Body of pancreas (tissue), 4 donors: ENCODE measurements around the gene MAP7D1. TPM values are rescaled to one million over a fixed set of nuclear protein-coding genes. Genes with fewer than 3 reads are reported as not detected.

ENCODE experiments used
- ATAC-seq: fragments of 150-250 bp; one replicate; pipeline ENCODE4 v1.9.1; 2016
- DNase-seq, 4 donors: peaks; one replicate each; pipeline ENCODE4 v3.0.0-alpha.2; 2019
- H3K27ac ChIP-seq, 4 donors: fragments of 200-600 bp; sonication (generic); 1 replicate in 3 of 4; 2 replicates in 1 of 4; pipeline versions ENCODE4 v1.5.1 to v1.6.1; 2016 to 2019; ENCODE audit warnings: mild to moderate bottlenecking in 1 of 4, mixed read lengths in 1 of 4, moderate library complexity in 1 of 4
- H3K27me3 ChIP-seq, 2 donors: fragments of 200-600 bp; sonication (generic); one replicate each; pipeline ENCODE4 v1.6.0; 2016; ENCODE audit warnings: mild to moderate bottlenecking in 1 of 2
- H3K36me3 ChIP-seq, 2 donors: fragments of 200-600 bp; sonication (generic); replicated peaks in 1 of 2; 2 replicates each; pipeline ENCODE4 v1.5.1; 2016; ENCODE audit warnings: low read depth in 2 of 2; ENCODE audit not compliant: insufficient read depth in 1 of 2
- H3K4me1 ChIP-seq: fragments of 200-600 bp; sonication (generic); one replicate; pipeline ENCODE4 v1.6.0; 2016
- H3K4me3 ChIP-seq, 2 donors: fragments of 200-600 bp; sonication (generic); 1 replicate in 1 of 2; 2 replicates in 1 of 2; pipeline ENCODE4 v1.5.1; 2016 to 2019
- H3K9me3 ChIP-seq, 3 donors: fragments of 200-600 bp; sonication (generic); 1 replicate in 2 of 3; 2 replicates in 1 of 3; pipeline ENCODE4 v1.5.1; 2016
- CTCF ChIP-seq, 7 experiments: fragments of 450-650 bp in 4 of 7; fragments of 200-600 bp in 3 of 7; sonication (generic) in 3 of 7; IDR thresholded peaks; one replicate each; pipeline ENCODE4 v1.5.1; 2016 to 2019; ENCODE audit warnings: antibody characterized with exemption in 7 of 7
- POLR2A ChIP-seq, 3 donors: fragments of 450-650 bp; IDR thresholded peaks; one replicate each; pipeline ENCODE4 v1.6.1; 2016; ENCODE audit warnings: antibody characterized with exemption in 3 of 3, mild to moderate bottlenecking in 2 of 3
- WGBS, 2 donors: methylation state at CpG; one replicate each; pipeline ENCODE4 v1.1.5; 2017; 5-methylcytosine and 5-hydroxymethylcytosine counted together
- intact Hi-C: fragments of 100-400 bp; cut with DNase I; formaldehyde crosslinking; loops from one replicate; pipeline ENCODE4 v1.15.1; 2023
- total RNA-seq, 2 donors: library from RNA; depleted of rRNA; stranded (reverse); fragments of >200 nt; gene quantifications; one replicate each; pipeline ENCODE4 v1.1.0, GENCODE V29; 2016

MAP7D1 gene
- total RNA-seq, 2 donors from 2014 or later, result 32.9 to 97.2 TPM

- WGBS, 2 donors, result 81 to 87% methylated on average over 8 to 11 of the region's 11 CpGs
Measured at GRCh38 chr1:36109041-36109679, 46.8 kb upstream of the MAP7D1 start.

GRCh38 chr1:36111151-36111550, 44.8 kb upstream of the MAP7D1 start:
- H3K36me3 ChIP-seq, result no peaks in the 10 kb centered on the region
- no peaks in the 10 kb centered on the region for H3K27me3 ChIP-seq
- no peaks in the 10 kb centered on the region for H3K4me1 ChIP-seq
- ATAC-seq (no peak), DNase-seq (no peak)
- no peak overlapping the region for H3K4me3 ChIP-seq
- no peaks in the 10 kb centered on the region for H3K9me3 ChIP-seq
- intact Hi-C loops, result no loop called here
- no peak overlapping the region for H3K27ac ChIP-seq
- 54 to 62% methylated on average over 4 of the region's 4 CpGs for WGBS, 2 donors
- TF ChIP-seq CTCF (IDR thresholded peaks at IDR 0.05), result no peak
- no peak for TF ChIP-seq POLR2A (IDR thresholded peaks at IDR 0.05)

More at GRCh38 chr1:36109041-36109679, 46.8 kb upstream of the MAP7D1 start:
- intact Hi-C loops, result no loop called here
- no peaks in the 10 kb centered on the region for H3K4me1 ChIP-seq
- no peaks in the 10 kb centered on the region for H3K27me3 ChIP-seq
- no peak overlapping the region for H3K27ac ChIP-seq
- H3K36me3 ChIP-seq, result no peaks in the 10 kb centered on the region
- ATAC-seq (no peak), DNase-seq (no peak)
- TF ChIP-seq POLR2A (IDR thresholded peaks at IDR 0.05) (no peak), CTCF (IDR thresholded peaks at IDR 0.05) (no peak)
- H3K9me3 ChIP-seq, result no peaks in the 10 kb centered on the region
- H3K4me3 ChIP-seq, result no peak overlapping the region

- TF ChIP-seq POLR2A (IDR thresholded peaks at IDR 0.05), result no peak
- ATAC-seq, result no peak
- DNase-seq, result no peak
- Histone ChIP-seq H3K27ac (no peak overlapping the region), H3K27me3 (no peaks in the 10 kb centered on the region), H3K4me1 (no peaks in the 10 kb centered on the region), H3K36me3 (no peaks in the 10 kb centered on the region), H3K4me3 (no peak overlapping the region), H3K9me3 (no peaks in the 10 kb centered on the region)
- 68 to 80% methylated on average over 9 of the region's 9 CpGs for WGBS, 2 donors
- intact Hi-C loops, result no loop called here
Measured at GRCh38 chr1:36112823-36113222, 43.1 kb upstream of the MAP7D1 start.

GRCh38 chr1:36114371-36114770, 41.6 kb upstream of the MAP7D1 start:
- no peak for TF ChIP-seq POLR2A (IDR thresholded peaks at IDR 0.05)
- DNase-seq (no peak), ATAC-seq (no peak)
- WGBS, 2 donors, result 63 to 71% methylated on average over 5 of the region's 5 CpGs
- Histone ChIP-seq H3K9me3 (no peaks in the 10 kb centered on the region), H3K4me3 (no peak overlapping the region), H3K4me1 (no peaks in the 10 kb centered on the region), H3K27me3 (no peaks in the 10 kb centered on the region), H3K36me3 (no peaks in the 10 kb centered on the region), H3K27ac (no peak overlapping the region)
- intact Hi-C loops, result no loop called here

GRCh38 chr1:36115200-36115669, 40.7 kb upstream of the MAP7D1 start:
- no peaks in the 10 kb centered on the region for H3K4me1 ChIP-seq
- WGBS, 2 donors, result 46 to 65% methylated on average over 6 to 18 of the region's 18 CpGs
- ATAC-seq (peak; percentile 49), DNase-seq (no peak)
- H3K27ac ChIP-seq, result no peak overlapping the region
- no peaks in the 10 kb centered on the region for H3K9me3 ChIP-seq
- intact Hi-C loops, result no loop called here
- no peaks in the 10 kb centered on the region for H3K36me3 ChIP-seq
- H3K4me3 ChIP-seq, result no peak overlapping the region
- TF ChIP-seq POLR2A (IDR thresholded peaks at IDR 0.05) (no peak), CTCF (IDR thresholded peaks at IDR 0.05) (no peak)
- H3K27me3 ChIP-seq, result no peaks in the 10 kb centered on the region

- Histone ChIP-seq H3K27ac (no peak overlapping the region), H3K9me3 (no peaks in the 10 kb centered on the region), H3K36me3 (no peaks in the 10 kb centered on the region), H3K27me3 (no peaks in the 10 kb centered on the region), H3K4me3 (no peak overlapping the region), H3K4me1 (no peaks in the 10 kb centered on the region)
- ATAC-seq (no peak), DNase-seq (no peak)
- 54 to 64% methylated on average over 5 of the region's 5 CpGs for WGBS, 2 donors
- TF ChIP-seq POLR2A (IDR thresholded peaks at IDR 0.05) (no peak), CTCF (IDR thresholded peaks at IDR 0.05) (no peak)
- intact Hi-C loops, result no loop called here
Measured at GRCh38 chr1:36115931-36116330, 40.0 kb upstream of the MAP7D1 start.
